ENCODE data around the gene CACNA1G. TPM values are rescaled to one million over a fixed set of nuclear protein-coding genes. Genes with fewer than 3 reads are reported as not detected.

The CACNA1G gene
- total RNA-seq, 2 experiments from 2014 or later, result not detected

- ChIA-PET CTCF (interaction anchor here (1.1 to 1.6 kb wide), 2 partner anchors 66 to 81 kb away, joined by 4 read pairs; no protein-coding TSS in a partner anchor), POLR2A (no interaction called here)
- no peaks in the 10 kb centered on the region for H3K36me3 Mint-ChIP-seq (ENCODE audit: low read depth)
- H3K27me3 Mint-ChIP-seq, result peaks cover 19% of the 10 kb centered on the region
- DNase-seq, result no peak
- no peak overlapping the region for H3K4me3 Mint-ChIP-seq
- peaks cover 26% of the 10 kb centered on the region for H3K4me1 Mint-ChIP-seq
- no peaks in the 10 kb centered on the region for H3K9me3 Mint-ChIP-seq
- H3K27ac Mint-ChIP-seq, result no peak overlapping the region
These were observed 15.2 kb upstream of the CACNA1G start for GRCh38 chr17:50545311-50545710.

GRCh38 chr17:50546701-50547034 lies 13.8 kb upstream of the CACNA1G start:
- ChIA-PET POLR2A (interaction anchor here (1.8 kb wide), 1 partner anchor 81 kb away, joined by 3 read pairs; no protein-coding TSS in a partner anchor), CTCF (interaction anchor here (0.6 to 2.5 kb wide), 8 partner anchors 29 to 432 kb away, joined by 3 to 10 read pairs (median 4); no protein-coding TSS in a partner anchor)
- DNase-seq, result no peak
- Mint-ChIP-seq H3K27ac (no peak overlapping the region), H3K4me1 (peaks cover 25% of the 10 kb centered on the region), H3K9me3 (no peaks in the 10 kb centered on the region), H3K27me3 (peaks cover 19% of the 10 kb centered on the region), H3K4me3 (peak overlapping the region; percentile 32), H3K36me3 (ENCODE audit: low read depth) (no peaks in the 10 kb centered on the region)

GRCh38 chr17:50547035-50547735 lies 13.3 kb upstream of the CACNA1G start, which contains the start of gene SPATA20:
TSS of gene SPATA20 (plus strand) at chr17:50547174. CDS start at chr17:50547209, 35 bp downstream.
- Mint-ChIP-seq H3K4me3 (peak within 1 kb of the TSS; percentile 73), H3K36me3 (ENCODE audit: low read depth) (no peaks in the 10 kb centered on the region), H3K27me3 (peaks cover 19% of the 10 kb centered on the region), H3K27ac (peak within 1 kb of the TSS; percentile 44), H3K9me3 (no peaks in the 10 kb centered on the region), H3K4me1 (peaks cover 23% of the 10 kb centered on the region)
- peak; percentile 90 for DNase-seq
- ChIA-PET POLR2A (interaction anchor here (1.8 kb wide), 1 partner anchor 80 kb away, joined by 3 read pairs; no protein-coding TSS in a partner anchor), CTCF (interaction anchor here (0.6 to 2.5 kb wide), 6 partner anchors 78 to 432 kb away, joined by 3 to 10 read pairs (median 4); no protein-coding TSS in a partner anchor)

GRCh38 chr17:50547736-50548083 lies 12.8 kb upstream of the CACNA1G start:
- POLR2A ChIA-PET, result interaction anchor here (1.8 kb wide), 1 partner anchor 80 kb away, joined by 3 read pairs; no protein-coding TSS in a partner anchor
- H3K27me3 Mint-ChIP-seq, result peaks cover 19% of the 10 kb centered on the region
- H3K4me3 Mint-ChIP-seq, result peak overlapping the region; percentile 73
- peaks cover 17% of the 10 kb centered on the region for H3K4me1 Mint-ChIP-seq
- DNase-seq, result no peak
- H3K27ac Mint-ChIP-seq, result no peak overlapping the region
- no peaks in the 10 kb centered on the region for H3K36me3 Mint-ChIP-seq (ENCODE audit: low read depth)
- H3K9me3 Mint-ChIP-seq, result no peaks in the 10 kb centered on the region
- CTCF ChIA-PET, result interaction anchor here (1.1 to 2.5 kb wide), 3 partner anchors 78 to 294 kb away, joined by 4 to 10 read pairs (median 8); no protein-coding TSS in a partner anchor

- Mint-ChIP-seq H3K27ac (no peak overlapping the region), H3K36me3 (ENCODE audit: low read depth) (no peaks in the 10 kb centered on the region), H3K4me1 (peaks cover 14% of the 10 kb centered on the region), H3K4me3 (no peak overlapping the region), H3K27me3 (peaks cover 19% of the 10 kb centered on the region), H3K9me3 (no peaks in the 10 kb centered on the region)
- CTCF ChIA-PET, result interaction anchor here (1.5 kb wide), 1 partner anchor 151 kb away, joined by 3 read pairs; the partner anchor contains the start of gene LRRC59
- POLR2A ChIA-PET, result no interaction called here
- no peak for DNase-seq
These were observed 11.7 kb upstream of the CACNA1G start for GRCh38 chr17:50548831-50549230.

- no peak for DNase-seq
- Mint-ChIP-seq H3K36me3 (ENCODE audit: low read depth) (no peaks in the 10 kb centered on the region), H3K4me3 (no peak overlapping the region), H3K27me3 (peaks cover 14% of the 10 kb centered on the region), H3K27ac (no peak overlapping the region), H3K4me1 (peaks cover 12% of the 10 kb centered on the region), H3K9me3 (no peaks in the 10 kb centered on the region)
- CTCF ChIA-PET, result interaction anchor here (1.5 kb wide), 1 partner anchor 152 kb away, joined by 3 read pairs; the partner anchor contains the start of gene LRRC59
- POLR2A ChIA-PET, result no interaction called here
These were observed 11.1 kb upstream of the CACNA1G start for GRCh38 chr17:50549256-50549941.

GRCh38 chr17:50549969-50550368 lies 10.5 kb upstream of the CACNA1G start:
- ChIA-PET CTCF (interaction anchor here (1.5 kb wide), 1 partner anchor 153 kb away, joined by 3 read pairs; the partner anchor contains the start of gene LRRC59), POLR2A (no interaction called here)
- Mint-ChIP-seq H3K4me1 (peaks cover 10% of the 10 kb centered on the region), H3K27me3 (peaks cover 10% of the 10 kb centered on the region), H3K27ac (no peak overlapping the region), H3K4me3 (no peak overlapping the region), H3K9me3 (no peaks in the 10 kb centered on the region), H3K36me3 (ENCODE audit: low read depth) (no peaks in the 10 kb centered on the region)
- DNase-seq, result no peak

GRCh38 chr17:50550661-50551432 lies 9.7 kb upstream of the CACNA1G start:
- ChIA-PET CTCF (no interaction called here), POLR2A (interaction anchor here (1.3 kb wide), 1 partner anchor 9 kb away, joined by 5 read pairs; the partner anchor contains the start of gene CACNA1G)
- Mint-ChIP-seq H3K36me3 (ENCODE audit: low read depth) (no peaks in the 10 kb centered on the region), H3K4me3 (no peak overlapping the region), H3K27me3 (peaks cover 5% of the 10 kb centered on the region), H3K4me1 (peaks cover 9% of the 10 kb centered on the region), H3K9me3 (no peaks in the 10 kb centered on the region), H3K27ac (no peak overlapping the region)
- no peak for DNase-seq

- H3K4me1 Mint-ChIP-seq, result peaks cover 7% of the 10 kb centered on the region
- ChIA-PET CTCF (no interaction called here), POLR2A (interaction anchor here (1.3 kb wide), 1 partner anchor 8 kb away, joined by 5 read pairs; the partner anchor contains the start of gene CACNA1G)
- no peaks in the 10 kb centered on the region for H3K36me3 Mint-ChIP-seq (ENCODE audit: low read depth)
- H3K27me3 Mint-ChIP-seq, result peaks cover 4% of the 10 kb centered on the region
- no peaks in the 10 kb centered on the region for H3K9me3 Mint-ChIP-seq
- no peak overlapping the region for H3K4me3 Mint-ChIP-seq
- no peak for DNase-seq
- no peak overlapping the region for H3K27ac Mint-ChIP-seq
These were observed 9.1 kb upstream of the CACNA1G start for GRCh38 chr17:50551433-50551815.

- Mint-ChIP-seq H3K9me3 (no peaks in the 10 kb centered on the region), H3K4me3 (no peak overlapping the region), H3K27ac (no peak overlapping the region), H3K4me1 (peaks cover 4% of the 10 kb centered on the region), H3K36me3 (ENCODE audit: low read depth) (no peaks in the 10 kb centered on the region), H3K27me3 (peaks cover 8% of the 10 kb centered on the region)
- no peak for DNase-seq
- ChIA-PET POLR2A (interaction anchor here (1.3 kb wide), 1 partner anchor 8 kb away, joined by 5 read pairs; the partner anchor contains the start of gene CACNA1G), CTCF (interaction anchor here (1.1 kb wide), 1 partner anchor 9 kb away, joined by 4 read pairs; the partner anchor contains the start of gene CACNA1G)
These were observed 8.6 kb upstream of the CACNA1G start for GRCh38 chr17:50551884-50552283.

GRCh38 chr17:50554201-50554600 lies 6.3 kb upstream of the CACNA1G start:
- POLR2A ChIA-PET, result no interaction called here
- H3K27me3 Mint-ChIP-seq, result peaks cover 29% of the 10 kb centered on the region
- H3K4me3 Mint-ChIP-seq, result no peak overlapping the region
- no peak for DNase-seq
- CTCF ChIA-PET, result no interaction called here
- H3K27ac Mint-ChIP-seq, result no peak overlapping the region
- no peaks in the 10 kb centered on the region for H3K9me3 Mint-ChIP-seq
- H3K4me1 Mint-ChIP-seq, result peaks cover 2% of the 10 kb centered on the region
- no peaks in the 10 kb centered on the region for H3K36me3 Mint-ChIP-seq (ENCODE audit: low read depth)

GRCh38 chr17:50556803-50557202 lies 3.7 kb upstream of the CACNA1G start:
- Mint-ChIP-seq H3K4me1 (peaks cover 12% of the 10 kb centered on the region), H3K27ac (no peak overlapping the region), H3K4me3 (no peak overlapping the region), H3K27me3 (peaks cover 41% of the 10 kb centered on the region), H3K9me3 (no peaks in the 10 kb centered on the region), H3K36me3 (ENCODE audit: low read depth) (no peaks in the 10 kb centered on the region)
- ChIA-PET POLR2A (no interaction called here), CTCF (no interaction called here)
- DNase-seq, result no peak
